HG03520 (cell line): ENCODE measurements around the gene VMAC.

Source experiments
- ATAC-seq: cut with Tn5 transposase; IDR thresholded peaks from one replicate; pipeline ENCODE4 v1.9.1; 2021; ENCODE audit warnings: mild to moderate bottlenecking, moderate library complexity; ENCODE audit not compliant: unreplicated experiment

VMAC gene

GRCh38 chr19:5903624-5904351, 884 bp upstream of the VMAC start, which contains the start of gene NDUFA11:
Gene NDUFA11, minus strand, starts transcription at chr19:5903790. Its CDS starts 82 bp downstream, at chr19:5903708.
- ATAC-seq: peak; percentile 12

GRCh38 chr19:5905114-5905778, 574 bp downstream of the VMAC start:
- ATAC-seq: no peak

GRCh38 chr19:5907241-5907640, 2.6 kb downstream of the VMAC start:
- no peak for ATAC-seq

- ATAC-seq: no peak
Measured at GRCh38 chr19:5908773-5909442, 4.2 kb downstream of the VMAC start.

GRCh38 chr19:5910638-5910907, 5.9 kb downstream of the VMAC start:
- ATAC-seq: no peak

GRCh38 chr19:5911366-5911765, 6.7 kb downstream of the VMAC start:
- ATAC-seq: no peak

- no peak for ATAC-seq
Measured at GRCh38 chr19:5913739-5914357, 9.2 kb downstream of the VMAC start, which contains the start of gene CAPS. Gene CAPS, plus strand, starts transcription at chr19:5914254. Its CDS starts 153 bp downstream, at chr19:5914407.

- ATAC-seq: no peak
Measured at GRCh38 chr19:5914358-5914774, 9.7 kb downstream of the VMAC start.

GRCh38 chr19:5914946-5915781, 10.5 kb downstream of the VMAC start:
- ATAC-seq: no peak

- ATAC-seq: no peak
Measured at GRCh38 chr19:5915782-5916165, 11.1 kb downstream of the VMAC start.

- no peak for ATAC-seq
Measured at GRCh38 chr19:5916181-5916708, 11.6 kb downstream of the VMAC start.

GRCh38 chr19:5917431-5918107, 12.9 kb downstream of the VMAC start:
- no peak for ATAC-seq

- no peak for ATAC-seq
Measured at GRCh38 chr19:5918463-5919079, 13.9 kb downstream of the VMAC start.

GRCh38 chr19:5921516-5922160, 17.0 kb downstream of the VMAC start:
- ATAC-seq: no peak

- ATAC-seq: no peak
Measured at GRCh38 chr19:5922161-5922545, 17.5 kb downstream of the VMAC start.

GRCh38 chr19:5923356-5923755, 18.7 kb downstream of the VMAC start:
- no peak for ATAC-seq

- no peak for ATAC-seq
Measured at GRCh38 chr19:5925830-5926427, 21.3 kb downstream of the VMAC start.

GRCh38 chr19:5926641-5927440, 22.2 kb downstream of the VMAC start:
- no peak for ATAC-seq
